ENCODE data around the gene LGR4. TPM values are rescaled to one million over a fixed set of nuclear protein-coding genes. Genes with fewer than 3 reads are reported as not detected.

Gene LGR4
- total and polyA plus RNA-seq, 2 of the 13 experiments (the other 11 are each of a cell fraction or from before 2014, with no cell fraction given): 42.1 to 68.7 TPM

DNA sequence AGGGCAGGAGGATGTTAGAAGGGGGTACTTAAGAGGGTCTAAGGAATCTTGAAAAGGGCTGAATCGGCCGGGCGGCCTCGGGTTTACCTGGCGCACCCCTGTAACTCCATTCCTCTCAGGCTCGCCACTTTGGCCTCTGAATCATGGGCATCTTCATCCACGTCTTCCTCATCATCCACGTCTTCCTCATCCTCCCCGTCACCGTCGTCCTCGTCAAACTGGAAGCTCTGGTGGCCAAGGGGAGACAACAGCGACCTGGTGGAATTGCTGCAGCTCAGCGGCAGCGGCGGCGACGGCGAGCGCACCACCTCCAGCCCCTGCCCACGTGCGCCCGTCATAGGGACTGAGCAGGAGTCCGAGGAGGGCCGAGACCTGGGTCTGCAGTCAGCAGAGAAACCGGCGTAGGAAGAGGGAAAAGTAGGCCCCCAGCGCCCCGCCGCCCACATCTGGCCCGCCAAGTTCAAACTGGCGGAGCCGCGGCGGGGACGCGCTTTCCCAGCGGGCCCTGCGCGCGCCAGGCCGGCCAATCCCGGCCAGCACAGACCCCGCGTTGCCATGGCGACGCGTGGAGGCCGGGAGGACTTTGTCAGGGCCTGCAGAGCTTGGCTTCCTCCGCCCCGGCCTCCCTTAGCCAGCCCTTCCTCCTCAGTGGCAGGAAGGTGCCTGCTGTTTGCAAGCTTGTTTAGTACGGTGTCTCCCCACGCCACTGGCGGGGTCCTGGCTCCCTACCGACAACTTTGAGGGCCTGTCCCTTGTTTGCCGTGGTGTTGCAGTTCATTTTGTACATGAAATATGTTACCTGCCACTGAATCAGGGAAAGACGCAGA lies 109.6 kb downstream of the LGR4 start, which contains the start of gene CCDC34 (continued):
- TF ChIP-seq NPAS2 (CRISPR knock-in tag; IDR thresholded peaks at IDR 0.05; ENCODE audit: borderline replicate concordance) (no peak), KMT2A (CRISPR knock-in tag; IDR thresholded peaks at IDR 0.05) (peak; percentile 97), MATR3 (CRISPR knock-in tag; IDR thresholded peaks at IDR 0.05) (no peak), NFRKB (IDR thresholded peaks at IDR 0.05) (no peak), TEAD3 (CRISPR knock-in tag; optimal IDR thresholded peaks at IDR 0.05; ENCODE audit: borderline replicate concordance) (peak; percentile 59), ZNF343 (CRISPR knock-in tag; IDR thresholded peaks at IDR 0.05) (peak; percentile 99), PAX8 (CRISPR knock-in tag; IDR thresholded peaks at IDR 0.05; ENCODE audit: borderline replicate concordance) (no peak; the same call in 1 of the 2 replicates), ZSCAN21 (CRISPR knock-in tag; IDR thresholded peaks at IDR 0.05; ENCODE audit: borderline replicate concordance) (peak; percentile 95; the same call in 1 of the 2 replicates), ZNF543 (CRISPR knock-in tag; IDR thresholded peaks at IDR 0.05) (no peak), ARID2 (CRISPR knock-in tag; IDR thresholded peaks at IDR 0.05; ENCODE audit: borderline replicate concordance) (peak; percentile 97), ZBTB40 (IDR thresholded peaks at IDR 0.05) (no peak), ZBTB40 (CRISPR knock-in tag; IDR thresholded peaks at IDR 0.05) (peak; percentile 70), MTF2 (CRISPR knock-in tag; IDR thresholded peaks at IDR 0.05; ENCODE audit: borderline replicate concordance) (peak; percentile 19; the same call in 1 of the 2 replicates), ZNF234 (CRISPR knock-in tag; conservative IDR thresholded peaks at IDR 0.05) (0 out of 2 replicates have a peak, but pooled peaks have one; percentile 62), ZKSCAN5 (CRISPR knock-in tag; IDR thresholded peaks at IDR 0.05) (0 out of 2 replicates have a peak, but pooled peaks have one; percentile 14), HNRNPUL1 (IDR thresholded peaks at IDR 0.05; ENCODE audit: low read depth, low read length) (no peak), MTF1 (CRISPR knock-in tag; IDR thresholded peaks at IDR 0.05) (no peak), RAD21 (CRISPR knock-in tag; IDR thresholded peaks at IDR 0.05) (peak; percentile 84), ELF4 (CRISPR knock-in tag; IDR thresholded peaks at IDR 0.05; ENCODE audit: borderline replicate concordance) (no peak), MED13 (CRISPR knock-in tag; IDR thresholded peaks at IDR 0.05) (peak; percentile 75)
- TF ChIP-seq, protein P1, sequence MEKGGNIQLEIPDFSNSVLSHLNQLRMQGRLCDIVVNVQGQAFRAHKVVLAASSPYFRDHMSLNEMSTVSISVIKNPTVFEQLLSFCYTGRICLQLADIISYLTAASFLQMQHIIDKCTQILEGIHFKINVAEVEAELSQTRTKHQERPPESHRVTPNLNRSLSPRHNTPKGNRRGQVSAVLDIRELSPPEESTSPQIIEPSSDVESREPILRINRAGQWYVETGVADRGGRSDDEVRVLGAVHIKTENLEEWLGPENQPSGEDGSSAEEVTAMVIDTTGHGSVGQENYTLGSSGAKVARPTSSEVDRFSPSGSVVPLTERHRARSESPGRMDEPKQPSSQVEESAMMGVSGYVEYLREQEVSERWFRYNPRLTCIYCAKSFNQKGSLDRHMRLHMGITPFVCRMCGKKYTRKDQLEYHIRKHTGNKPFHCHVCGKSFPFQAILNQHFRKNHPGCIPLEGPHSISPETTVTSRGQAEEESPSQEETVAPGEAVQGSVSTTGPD (CRISPR knock-in tag; IDR thresholded peaks at IDR 0.05): no peak

Measured in HepG2 (cell line).